Panc1 (cell line): ENCODE measurements around the gene ING2.

Experiments
- POLR2AphosphoS5 ChIP-seq: IDR thresholded peaks from 2 replicates; pipeline ENCODE4 v1.6.1; 2012; ENCODE audit warnings: mild to moderate bottlenecking, low read depth, low read length, moderate library complexity
- TF ChIP-seq, protein P1 (sequence below): fragments of 450-650 bp; IDR thresholded peaks from 2 replicates; pipeline ENCODE4 v1.5.1; 2017; ENCODE audit warnings: mild to moderate bottlenecking

DNA sequence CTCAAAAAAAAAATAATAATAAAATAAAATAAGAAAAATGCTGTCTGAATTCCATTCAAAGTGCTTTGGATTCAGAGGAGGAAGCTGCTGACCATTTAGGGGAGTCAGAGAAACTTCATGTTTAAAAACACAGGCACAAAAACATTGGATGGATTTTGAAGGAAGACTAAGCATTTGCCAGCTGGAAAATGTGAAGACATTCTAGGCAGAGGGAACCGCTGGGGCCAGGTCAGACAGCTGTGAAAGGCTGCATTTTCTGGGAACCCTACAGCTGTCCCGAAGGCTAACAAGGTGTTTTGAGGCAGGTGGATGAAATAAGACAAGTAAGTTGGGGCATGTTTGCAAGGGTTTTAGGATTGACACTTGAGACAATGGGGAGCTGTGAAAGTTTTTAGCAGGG, 38.6 kb downstream of the ING2 start:
- TF ChIP-seq, protein P1, sequence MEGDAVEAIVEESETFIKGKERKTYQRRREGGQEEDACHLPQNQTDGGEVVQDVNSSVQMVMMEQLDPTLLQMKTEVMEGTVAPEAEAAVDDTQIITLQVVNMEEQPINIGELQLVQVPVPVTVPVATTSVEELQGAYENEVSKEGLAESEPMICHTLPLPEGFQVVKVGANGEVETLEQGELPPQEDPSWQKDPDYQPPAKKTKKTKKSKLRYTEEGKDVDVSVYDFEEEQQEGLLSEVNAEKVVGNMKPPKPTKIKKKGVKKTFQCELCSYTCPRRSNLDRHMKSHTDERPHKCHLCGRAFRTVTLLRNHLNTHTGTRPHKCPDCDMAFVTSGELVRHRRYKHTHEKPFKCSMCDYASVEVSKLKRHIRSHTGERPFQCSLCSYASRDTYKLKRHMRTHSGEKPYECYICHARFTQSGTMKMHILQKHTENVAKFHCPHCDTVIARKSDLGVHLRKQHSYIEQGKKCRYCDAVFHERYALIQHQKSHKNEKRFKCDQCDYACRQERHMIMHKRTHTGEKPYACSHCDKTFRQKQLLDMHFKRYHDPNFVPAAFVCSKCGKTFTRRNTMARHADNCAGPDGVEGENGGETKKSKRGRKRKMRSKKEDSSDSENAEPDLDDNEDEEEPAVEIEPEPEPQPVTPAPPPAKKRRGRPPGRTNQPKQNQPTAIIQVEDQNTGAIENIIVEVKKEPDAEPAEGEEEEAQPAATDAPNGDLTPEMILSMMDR = no peak
- TF ChIP-seq POLR2AphosphoS5 = no peak
